ENCODE results near the gene OR2F2.

The OR2F2 gene

DNA sequence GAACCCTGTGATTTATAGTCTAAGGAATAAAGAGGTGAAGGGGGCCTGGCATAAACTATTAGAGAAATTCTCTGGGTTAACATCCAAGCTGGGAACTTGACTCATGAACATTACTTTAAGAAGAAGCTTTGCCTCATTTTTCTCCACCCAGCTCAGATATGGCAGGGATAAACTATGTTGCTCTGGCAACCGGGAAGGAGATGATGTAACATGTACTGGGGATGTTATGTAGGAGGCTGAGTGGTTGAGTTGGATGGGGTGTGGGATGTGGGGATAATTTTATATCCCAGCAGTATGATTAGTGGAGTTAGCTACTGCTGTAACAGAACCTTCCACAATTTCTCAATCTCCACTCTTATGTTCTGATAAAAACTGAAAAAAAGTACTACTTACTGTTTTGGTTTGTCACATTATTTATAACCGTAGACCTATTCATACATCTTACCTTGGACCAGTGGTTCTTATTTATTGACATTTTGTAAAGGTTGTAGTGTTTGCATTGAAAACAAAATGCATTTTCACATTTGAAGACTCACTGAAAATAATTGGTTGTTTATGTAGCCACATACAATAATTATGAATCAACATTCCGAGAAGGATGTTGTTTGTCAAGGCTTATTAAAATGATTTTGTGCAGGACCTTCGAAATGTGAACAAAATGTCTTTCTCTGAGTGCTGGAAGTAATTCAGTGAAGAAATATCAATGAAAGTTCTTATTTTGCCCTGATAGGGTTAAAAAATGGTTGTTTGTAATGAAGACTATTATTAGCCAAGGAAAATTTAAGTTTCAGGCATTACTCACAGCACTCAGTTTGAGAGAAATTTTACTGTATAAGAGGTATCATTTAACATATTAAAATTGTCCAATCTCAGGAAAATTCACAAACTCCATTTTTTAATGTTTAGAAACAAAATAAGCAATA lies 1.3 kb downstream of the OR2F2 start:
- no peak for TF ChIP-seq JUND (IDR thresholded peaks at IDR 0.05; ENCODE audit: low read depth)
- in situ Hi-C loops (cut with HindIII; ENCODE audit: low pct_unique_long_range_greater_than_20kb, low sequenced_read_pairs) = no loop called here
- DNase-seq (ENCODE audit: low read depth in 1 of 2, low spot score in 1 of 2) = no peak

DNA sequence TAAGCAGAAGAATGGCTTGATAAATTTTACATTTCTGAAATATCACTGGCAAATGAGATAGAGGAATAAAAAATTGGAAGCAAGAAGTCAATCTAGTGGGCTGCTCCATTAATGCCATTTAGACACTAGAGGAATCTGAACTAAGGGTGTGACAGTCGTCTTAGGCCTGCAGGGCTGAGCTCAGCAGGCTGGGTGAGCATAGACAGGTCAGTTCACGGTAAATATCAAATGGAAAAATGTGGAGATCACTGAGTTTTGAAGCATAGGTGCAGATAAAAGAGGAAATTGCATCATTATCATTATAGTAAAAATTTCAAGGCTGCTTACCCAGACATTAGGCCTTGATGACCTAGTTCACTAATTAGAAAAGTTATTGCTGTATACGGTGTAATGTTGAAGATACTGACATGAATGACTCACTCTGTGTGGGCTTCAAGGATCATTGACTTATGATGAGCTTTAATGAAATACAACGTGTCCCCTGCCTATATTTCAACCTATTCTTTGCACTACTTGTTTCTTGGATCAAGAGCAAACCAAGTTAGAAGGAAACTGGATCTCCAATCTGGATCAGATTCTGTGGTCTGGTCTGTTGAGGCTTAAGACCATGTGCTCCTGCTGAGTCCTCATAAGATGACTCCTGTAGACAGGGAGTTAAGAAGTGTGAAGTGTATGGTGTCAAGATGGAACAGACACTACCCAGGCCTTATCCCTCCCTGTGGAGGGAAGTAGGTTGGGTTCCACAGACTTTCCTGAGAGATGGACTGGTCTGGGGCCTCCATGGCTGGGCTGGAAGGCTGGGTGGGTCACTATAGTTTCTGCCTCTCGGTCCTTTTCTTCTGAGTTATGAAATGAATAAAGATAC lies 3.6 kb downstream of the OR2F2 start:
- TF ChIP-seq JUND (IDR thresholded peaks at IDR 0.05; ENCODE audit: low read depth) = no peak
- DNase-seq (ENCODE audit: low read depth in 1 of 2, low spot score in 1 of 2) = no peak
- in situ Hi-C loops (cut with HindIII; ENCODE audit: low pct_unique_long_range_greater_than_20kb, low sequenced_read_pairs) = no loop called here

DNA sequence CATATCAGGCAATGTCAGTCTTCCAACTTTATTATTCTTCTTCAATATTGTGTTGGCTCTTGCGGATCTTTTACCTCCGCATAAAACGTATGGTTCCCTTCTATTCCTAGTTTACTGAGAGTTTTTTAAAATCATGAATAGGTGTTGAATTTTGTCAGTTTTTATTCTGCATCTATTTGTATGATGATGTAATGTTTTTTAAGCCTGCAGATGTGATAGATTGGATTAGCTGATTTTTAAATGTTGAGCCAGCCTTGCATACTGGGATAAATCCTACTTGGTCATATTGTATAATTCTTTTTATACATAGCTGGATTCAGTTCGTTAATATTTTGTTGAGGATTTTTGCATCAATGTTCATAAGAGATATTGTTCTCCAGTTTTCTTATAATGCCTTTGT lies 10.4 kb downstream of the OR2F2 start:
- no peak for DNase-seq (ENCODE audit: low read depth in 1 of 2, low spot score in 1 of 2)
- no peak for TF ChIP-seq JUND (IDR thresholded peaks at IDR 0.05; ENCODE audit: low read depth)
- in situ Hi-C loops (cut with HindIII; ENCODE audit: low pct_unique_long_range_greater_than_20kb, low sequenced_read_pairs) = no loop called here

DNA sequence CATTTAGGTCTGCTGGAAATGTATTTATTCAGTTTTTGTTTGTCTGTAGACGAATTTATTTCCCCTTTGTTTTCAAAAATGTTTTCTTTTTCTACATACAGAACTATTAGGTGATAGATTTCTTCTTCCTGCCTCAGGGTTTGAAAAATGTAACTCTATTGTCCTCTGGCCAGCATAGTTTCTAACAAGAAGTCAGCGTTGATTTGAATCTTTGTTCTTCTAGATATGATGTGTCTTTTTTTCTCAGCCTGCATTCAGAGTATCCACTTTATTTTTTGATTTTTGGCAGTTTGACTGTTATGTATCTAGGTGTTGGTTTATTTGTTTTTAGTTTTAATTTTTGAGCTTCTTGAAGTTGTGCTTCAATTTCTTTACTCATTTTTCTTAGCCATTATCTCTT lies 12.1 kb downstream of the OR2F2 start:
- DNase-seq (ENCODE audit: low read depth in 1 of 2, low spot score in 1 of 2) = no peak
- in situ Hi-C loops (cut with HindIII; ENCODE audit: low pct_unique_long_range_greater_than_20kb, low sequenced_read_pairs) = no loop called here
- no peak for TF ChIP-seq JUND (IDR thresholded peaks at IDR 0.05; ENCODE audit: low read depth)

DNA sequence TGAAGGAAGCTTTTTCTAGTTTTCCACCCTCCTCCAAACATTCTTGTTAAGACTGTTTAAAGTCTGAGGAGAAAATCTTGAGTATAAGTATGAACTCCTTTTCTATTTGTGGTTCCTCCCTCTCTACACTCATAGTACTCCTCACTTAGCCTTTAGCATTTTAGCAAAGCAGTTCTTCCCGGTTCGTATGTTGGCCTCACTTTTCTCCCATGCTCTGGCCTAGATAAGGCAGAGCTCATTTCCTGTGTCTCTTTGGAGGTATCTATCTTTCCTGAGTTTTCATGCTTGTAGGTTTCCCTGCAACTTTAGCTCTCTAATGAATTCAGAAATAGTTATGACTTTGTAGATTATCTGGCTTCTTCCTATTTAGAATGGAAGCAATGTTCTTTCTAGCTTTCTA lies 13.7 kb downstream of the OR2F2 start:
- DNase-seq (ENCODE audit: low read depth in 1 of 2, low spot score in 1 of 2) = no peak
- TF ChIP-seq JUND (IDR thresholded peaks at IDR 0.05; ENCODE audit: low read depth) = no peak
- in situ Hi-C loops (cut with HindIII; ENCODE audit: low pct_unique_long_range_greater_than_20kb, low sequenced_read_pairs) = no loop called here

DNA sequence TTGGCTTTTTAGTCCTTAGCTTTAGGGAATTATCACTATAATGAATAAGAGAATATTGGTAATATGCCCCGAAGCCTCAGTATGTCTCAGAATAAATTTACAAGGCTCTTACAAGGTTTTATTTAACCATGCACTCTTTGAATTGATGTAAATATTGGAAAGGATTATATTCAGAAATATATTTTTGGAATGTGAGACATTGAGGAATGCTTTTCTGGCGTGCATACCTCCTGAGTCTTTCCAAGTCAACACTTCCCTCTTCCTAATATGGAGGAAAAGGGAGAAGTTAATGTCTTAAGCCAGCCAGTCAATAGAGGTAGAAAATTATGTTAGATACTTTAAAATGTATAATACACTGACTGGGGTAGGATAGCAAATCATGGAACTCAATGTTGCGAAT lies 18.4 kb downstream of the OR2F2 start:
- in situ Hi-C loops (cut with HindIII; ENCODE audit: low pct_unique_long_range_greater_than_20kb, low sequenced_read_pairs) = no loop called here
- no peak for DNase-seq (ENCODE audit: low read depth in 1 of 2, low spot score in 1 of 2)
- TF ChIP-seq JUND (IDR thresholded peaks at IDR 0.05; ENCODE audit: low read depth) = no peak

DNA sequence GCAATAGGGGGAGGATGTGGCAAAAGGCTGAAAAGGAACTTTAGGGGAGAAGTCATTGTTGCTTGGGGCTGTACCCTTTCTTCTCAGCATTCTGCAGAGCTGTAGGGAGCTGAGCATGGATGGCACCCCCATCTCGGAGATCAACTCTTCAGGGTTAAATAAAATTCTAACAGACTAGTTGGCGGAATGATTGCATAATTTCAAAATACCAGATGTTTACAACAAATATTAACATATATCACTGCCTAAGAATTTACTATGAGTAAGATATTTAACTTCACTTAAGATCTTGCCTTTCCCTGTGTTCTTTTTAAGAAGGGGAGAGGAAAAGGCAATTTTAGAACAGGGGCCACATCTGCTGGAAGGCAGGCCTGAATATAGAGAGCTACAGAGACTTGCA lies 19.1 kb downstream of the OR2F2 start:
- in situ Hi-C loops (cut with HindIII; ENCODE audit: low pct_unique_long_range_greater_than_20kb, low sequenced_read_pairs) = no loop called here
- TF ChIP-seq JUND (IDR thresholded peaks at IDR 0.05; ENCODE audit: low read depth) = no peak
- no peak for DNase-seq (ENCODE audit: low read depth in 1 of 2, low spot score in 1 of 2)

DNA sequence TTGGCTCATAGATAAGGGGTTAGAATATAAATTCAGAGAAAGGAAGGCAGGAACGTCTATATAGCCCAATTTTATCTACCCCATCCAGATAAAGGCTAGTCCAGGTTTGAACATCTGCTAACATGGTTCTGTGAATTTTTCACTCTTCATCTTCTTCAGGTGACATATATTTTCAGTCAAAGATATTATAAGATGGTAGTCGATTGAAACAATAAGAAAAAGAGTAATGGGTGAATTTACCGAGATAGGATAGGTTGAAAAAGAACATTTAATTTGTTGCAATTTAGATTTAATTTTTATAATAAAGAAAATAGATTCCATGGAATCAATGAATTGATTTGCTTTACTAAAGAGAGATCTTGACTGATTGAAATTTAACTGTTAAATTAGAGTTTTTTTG lies 19.5 kb downstream of the OR2F2 start, which contains the start of gene OR2F1:
OR2F1 (plus strand) TSS at position 301 of the 400 bp plus-strand sequence. CDS start 5,127 bp downstream, outside the sequence.
- no peak for TF ChIP-seq JUND (IDR thresholded peaks at IDR 0.05; ENCODE audit: low read depth)
- in situ Hi-C loops (cut with HindIII; ENCODE audit: low pct_unique_long_range_greater_than_20kb, low sequenced_read_pairs) = no loop called here
- DNase-seq (ENCODE audit: low read depth in 1 of 2, low spot score in 1 of 2) = no peak

DNA sequence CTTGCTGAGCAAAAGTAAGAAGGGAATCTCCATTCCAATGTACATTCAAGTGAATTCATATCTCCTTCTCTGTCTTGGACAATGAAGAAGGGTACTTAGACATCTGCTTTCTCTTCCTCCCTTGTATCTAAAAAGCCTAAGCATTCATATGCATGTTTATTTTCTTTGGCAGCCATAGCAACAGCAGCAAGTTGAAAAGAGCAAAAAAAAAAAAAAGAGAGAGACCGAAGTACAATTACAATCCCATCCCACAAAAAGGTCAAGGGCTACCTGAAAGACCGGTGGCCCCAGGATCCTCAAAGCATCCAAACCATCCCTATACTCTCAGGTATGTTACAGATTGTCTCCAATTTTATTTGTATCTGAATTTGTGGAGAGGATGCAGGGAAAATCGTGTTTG lies 23.7 kb downstream of the OR2F2 start:
- no peak for DNase-seq (ENCODE audit: low read depth in 1 of 2, low spot score in 1 of 2)
- no peak for TF ChIP-seq JUND (IDR thresholded peaks at IDR 0.05; ENCODE audit: low read depth)
- in situ Hi-C loops (cut with HindIII; ENCODE audit: low pct_unique_long_range_greater_than_20kb, low sequenced_read_pairs) = no loop called here

DNA sequence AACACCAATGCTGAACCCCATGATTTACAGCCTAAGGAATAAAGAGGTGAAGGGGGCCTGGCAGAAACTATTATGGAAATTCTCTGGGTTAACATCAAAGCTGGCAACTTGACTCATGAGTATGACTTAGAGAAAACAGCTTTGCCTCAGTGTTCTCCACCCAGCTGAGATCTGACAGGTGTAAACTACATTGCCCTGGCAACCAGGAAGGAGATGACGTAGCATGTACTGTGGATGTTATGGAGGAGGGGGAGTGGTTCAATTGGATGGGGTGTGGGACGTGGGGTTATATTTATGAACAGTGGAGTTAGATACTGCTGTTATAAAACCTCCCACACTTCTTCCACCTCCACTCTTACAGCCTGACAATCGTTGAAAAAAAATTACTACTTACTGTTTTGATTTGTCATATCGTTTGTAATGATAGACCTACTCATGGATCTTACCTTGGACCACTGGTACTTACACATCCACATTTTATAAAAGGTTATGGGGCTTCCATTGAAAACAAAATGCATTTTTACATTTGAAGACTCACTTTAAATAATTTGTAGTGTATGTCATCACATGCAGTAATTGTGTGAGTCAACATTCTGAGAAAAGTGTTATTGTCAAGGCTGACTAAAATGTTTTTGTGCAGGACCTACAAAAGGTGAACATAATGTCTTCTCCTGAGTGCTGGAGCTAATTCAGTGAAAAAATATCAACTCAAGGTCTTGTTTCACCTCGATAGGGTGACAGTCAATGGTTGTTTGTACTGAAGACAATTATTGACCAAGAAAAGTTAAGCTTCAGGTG lies 26.0 kb downstream of the OR2F2 start:
- TF ChIP-seq JUND (IDR thresholded peaks at IDR 0.05; ENCODE audit: low read depth) = no peak
- DNase-seq (ENCODE audit: low read depth in 1 of 2, low spot score in 1 of 2) = no peak
- in situ Hi-C loops (cut with HindIII; ENCODE audit: low pct_unique_long_range_greater_than_20kb, low sequenced_read_pairs) = no loop called here

DNA sequence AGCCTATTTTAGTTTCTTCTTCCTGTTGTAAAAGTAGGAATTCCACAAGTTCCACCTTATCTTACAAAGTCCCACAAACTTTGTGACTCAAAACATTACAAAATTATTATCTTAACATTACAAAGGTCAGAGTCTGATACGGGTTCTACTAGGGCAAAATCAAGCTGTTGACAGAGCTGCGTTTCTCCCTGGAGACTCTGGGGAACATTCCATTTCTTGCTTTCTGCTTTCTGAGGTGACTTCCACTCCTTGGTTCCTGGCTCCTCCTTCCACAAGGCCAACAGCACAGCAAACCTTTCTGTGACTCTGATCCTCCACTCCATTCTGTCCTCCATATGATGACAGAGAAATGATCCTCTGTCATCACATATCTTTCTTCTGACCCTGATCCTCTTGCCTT lies 30.2 kb downstream of the OR2F2 start:
- DNase-seq (ENCODE audit: low read depth in 1 of 2, low spot score in 1 of 2) = no peak
- in situ Hi-C loops (cut with HindIII; ENCODE audit: low pct_unique_long_range_greater_than_20kb, low sequenced_read_pairs) = no loop called here
- no peak for TF ChIP-seq JUND (IDR thresholded peaks at IDR 0.05; ENCODE audit: low read depth)

DNA sequence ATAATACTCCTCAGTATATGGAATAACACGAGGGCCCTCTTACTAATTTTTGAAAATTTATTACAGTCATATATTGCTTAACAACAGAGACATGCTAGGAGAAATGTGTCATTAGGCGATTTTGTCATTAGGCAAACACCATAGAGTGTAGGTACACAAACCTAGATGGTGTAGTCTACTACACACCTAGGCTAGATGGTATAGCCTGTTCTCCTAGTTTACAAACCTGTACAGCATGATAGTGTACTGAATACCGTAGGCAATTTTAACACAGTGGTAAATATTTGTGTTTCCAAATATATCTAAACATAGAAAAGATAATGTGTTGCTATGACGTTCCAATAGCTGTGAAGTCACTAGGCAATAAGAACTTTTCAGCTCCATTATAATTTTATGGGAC lies 32.4 kb downstream of the OR2F2 start:
- in situ Hi-C loops (cut with HindIII; ENCODE audit: low pct_unique_long_range_greater_than_20kb, low sequenced_read_pairs) = no loop called here
- peak; percentile 77 for TF ChIP-seq JUND (IDR thresholded peaks at IDR 0.05; ENCODE audit: low read depth)
- DNase-seq (ENCODE audit: low read depth in 1 of 2, low spot score in 1 of 2) = peak in 1 of 2 experiments; percentile 93
